ENCODE data around the gene MAMLD1. TPM values are rescaled to one million over a fixed set of nuclear protein-coding genes. Genes with fewer than 3 reads are reported as not detected.

The MAMLD1 gene
- polyA plus RNA-seq, 1 donor (not counting 4 experiments of a cell fraction or from before 2014, with no cell fraction given): 0.98 TPM

DNA sequence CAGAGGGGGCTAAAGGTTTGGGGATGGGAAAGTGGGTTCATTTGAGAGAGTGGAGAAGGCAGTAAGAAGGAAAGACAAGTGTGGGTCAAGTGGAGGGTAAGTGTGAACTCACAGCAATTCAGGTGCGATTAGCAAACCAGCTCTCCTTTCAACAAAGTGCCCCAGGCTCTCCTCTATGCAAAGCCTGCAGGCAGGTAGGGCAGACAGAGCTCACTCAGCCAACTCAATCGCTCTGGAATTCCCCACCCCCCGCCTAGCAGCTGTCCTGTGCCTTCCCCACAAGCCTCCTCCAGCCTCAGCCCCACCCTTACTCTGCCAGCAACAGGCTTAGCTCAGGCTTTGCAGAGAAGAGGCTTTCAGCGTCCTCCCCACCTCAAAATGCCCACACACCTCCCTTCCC is 14.8 kb upstream of the MAMLD1 start:
- no peak for TF ChIP-seq EZH2 (IDR thresholded peaks at IDR 0.05; ENCODE audit: low read length)
- TF ChIP-seq, protein P1, sequence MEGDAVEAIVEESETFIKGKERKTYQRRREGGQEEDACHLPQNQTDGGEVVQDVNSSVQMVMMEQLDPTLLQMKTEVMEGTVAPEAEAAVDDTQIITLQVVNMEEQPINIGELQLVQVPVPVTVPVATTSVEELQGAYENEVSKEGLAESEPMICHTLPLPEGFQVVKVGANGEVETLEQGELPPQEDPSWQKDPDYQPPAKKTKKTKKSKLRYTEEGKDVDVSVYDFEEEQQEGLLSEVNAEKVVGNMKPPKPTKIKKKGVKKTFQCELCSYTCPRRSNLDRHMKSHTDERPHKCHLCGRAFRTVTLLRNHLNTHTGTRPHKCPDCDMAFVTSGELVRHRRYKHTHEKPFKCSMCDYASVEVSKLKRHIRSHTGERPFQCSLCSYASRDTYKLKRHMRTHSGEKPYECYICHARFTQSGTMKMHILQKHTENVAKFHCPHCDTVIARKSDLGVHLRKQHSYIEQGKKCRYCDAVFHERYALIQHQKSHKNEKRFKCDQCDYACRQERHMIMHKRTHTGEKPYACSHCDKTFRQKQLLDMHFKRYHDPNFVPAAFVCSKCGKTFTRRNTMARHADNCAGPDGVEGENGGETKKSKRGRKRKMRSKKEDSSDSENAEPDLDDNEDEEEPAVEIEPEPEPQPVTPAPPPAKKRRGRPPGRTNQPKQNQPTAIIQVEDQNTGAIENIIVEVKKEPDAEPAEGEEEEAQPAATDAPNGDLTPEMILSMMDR (optimal IDR thresholded peaks at IDR 0.05 in 1 of 3, IDR thresholded peaks at IDR 0.05 in 1 of 3, conservative IDR thresholded peaks at IDR 0.05 in 1 of 3; ENCODE audit: extremely low read depth in 1 of 3, insufficient read depth in 2 of 3, low read length in 3 of 3): no peak
- Histone ChIP-seq H3K4me1 (ENCODE audit: control insufficient read depth, extremely low read depth, insufficient read depth, low read length) (peaks cover 2% of the 10 kb centered on the region), H3K36me3 (ENCODE audit: control insufficient read depth in 2 of 2, extremely low read depth in 1 of 2, insufficient read depth in 2 of 2, low read length in 2 of 2) (no peaks in the 10 kb centered on the region), H3K27ac (ENCODE audit: control insufficient read depth, insufficient read depth, low read length) (no peak overlapping the region), H2AFZ (ENCODE audit: control insufficient read depth, low read length) (no peak overlapping the region), H3K9me3 (ENCODE audit: control insufficient read depth, low read depth, low read length) (no peaks in the 10 kb centered on the region), H3K4me2 (ENCODE audit: control insufficient read depth, extremely low read depth, insufficient read depth, low read depth, low read length) (no peak overlapping the region), H3K79me2 (ENCODE audit: control insufficient read depth, insufficient read depth, low read length) (no peaks in the 10 kb centered on the region), H3K4me3 (ENCODE audit: control insufficient read depth in 2 of 3, extremely low read depth in 1 of 3, insufficient read depth in 2 of 3, low read depth in 1 of 3, low read length in 3 of 3) (no peak overlapping the region), H3K9me1 (ENCODE audit: control insufficient read depth, extremely low read depth, insufficient read depth, low read length) (no peaks in the 10 kb centered on the region), H3K9ac (ENCODE audit: control insufficient read depth, extremely low read depth, insufficient read depth, low read length) (no peak overlapping the region), H4K20me1 (ENCODE audit: control insufficient read depth, extremely low read depth, insufficient read depth, low read length) (no peaks in the 10 kb centered on the region), H3K27me3 (ENCODE audit: control insufficient read depth, extremely low read depth, insufficient read depth, low read length) (no peaks in the 10 kb centered on the region)
- FAIRE-seq (no peak), DNase-seq (ENCODE audit: low read depth, low spot score) (no peak)
- dilution Hi-C loops (cut with MboI; ENCODE audit: extremely low pct_ligation_motif_present, low sequenced_read_pairs): no loop called here

DNA sequence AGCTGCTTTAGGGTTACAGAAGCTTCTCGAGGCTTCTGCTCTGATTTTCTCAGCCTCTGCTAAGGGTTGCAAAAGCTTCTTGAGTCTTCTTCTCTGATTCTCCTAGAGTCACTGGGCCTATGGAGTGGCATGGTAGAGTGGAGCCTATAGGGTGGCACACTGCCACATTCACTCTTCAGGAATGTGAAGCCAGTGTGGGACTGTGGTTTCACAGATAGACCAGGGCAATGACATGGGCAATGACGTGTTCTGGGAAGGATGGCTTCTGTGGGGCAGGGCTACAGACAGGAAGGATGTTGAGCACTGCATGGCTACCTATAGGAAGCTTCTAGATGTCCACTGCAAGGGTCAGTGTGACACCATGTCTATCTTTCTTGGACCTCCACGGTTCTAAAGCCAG is 11.0 kb upstream of the MAMLD1 start:
- no peak overlapping the region for H3K4me2 ChIP-seq (ENCODE audit: control insufficient read depth, extremely low read depth, insufficient read depth, low read depth, low read length)
- H3K4me1 ChIP-seq (ENCODE audit: control insufficient read depth, extremely low read depth, insufficient read depth, low read length): peaks cover 2% of the 10 kb centered on the region
- no peak overlapping the region for H3K27ac ChIP-seq (ENCODE audit: control insufficient read depth, insufficient read depth, low read length)
- no peaks in the 10 kb centered on the region for H3K27me3 ChIP-seq (ENCODE audit: control insufficient read depth, extremely low read depth, insufficient read depth, low read length)
- no peak for FAIRE-seq
- H3K9ac ChIP-seq (ENCODE audit: control insufficient read depth, extremely low read depth, insufficient read depth, low read length): no peak overlapping the region
- no peaks in the 10 kb centered on the region for H4K20me1 ChIP-seq (ENCODE audit: control insufficient read depth, extremely low read depth, insufficient read depth, low read length)
- TF ChIP-seq EZH2 (IDR thresholded peaks at IDR 0.05; ENCODE audit: low read length): no peak
- TF ChIP-seq, protein P1 (optimal IDR thresholded peaks at IDR 0.05 in 1 of 3, IDR thresholded peaks at IDR 0.05 in 1 of 3, conservative IDR thresholded peaks at IDR 0.05 in 1 of 3; ENCODE audit: extremely low read depth in 1 of 3, insufficient read depth in 2 of 3, low read length in 3 of 3): no peak
- no peaks in the 10 kb centered on the region for H3K9me3 ChIP-seq (ENCODE audit: control insufficient read depth, low read depth, low read length)
- H3K4me3 ChIP-seq (ENCODE audit: control insufficient read depth in 2 of 3, extremely low read depth in 1 of 3, insufficient read depth in 2 of 3, low read depth in 1 of 3, low read length in 3 of 3): no peak overlapping the region
- dilution Hi-C loops (cut with MboI; ENCODE audit: extremely low pct_ligation_motif_present, low sequenced_read_pairs): no loop called here
- DNase-seq (ENCODE audit: low read depth, low spot score): no peak
- no peaks in the 10 kb centered on the region for H3K79me2 ChIP-seq (ENCODE audit: control insufficient read depth, insufficient read depth, low read length)
- no peaks in the 10 kb centered on the region for H3K9me1 ChIP-seq (ENCODE audit: control insufficient read depth, extremely low read depth, insufficient read depth, low read length)
- H2AFZ ChIP-seq (ENCODE audit: control insufficient read depth, low read length): no peak overlapping the region
- H3K36me3 ChIP-seq (ENCODE audit: control insufficient read depth in 2 of 2, extremely low read depth in 1 of 2, insufficient read depth in 2 of 2, low read length in 2 of 2): no peaks in the 10 kb centered on the region

All from keratinocyte (primary cell).